ENCODE measurements around the gene PNLIPRP2.

Gene PNLIPRP2

GRCh38 chr10:116620423-116621400 is at the start of gene PNLIPRP2:
TSS of gene PNLIPRP2 (plus strand) at chr10:116620953.
- TF ChIP-seq EZH2phosphoT487 (IDR thresholded peaks at IDR 0.05; ENCODE audit: low read length) (no peak), CTCF (IDR thresholded peaks at IDR 0.05; ENCODE audit: low read length) (no peak), EZH2 (optimal IDR thresholded peaks at IDR 0.05; ENCODE audit: low read depth, low read length) (no peak)

DNA sequence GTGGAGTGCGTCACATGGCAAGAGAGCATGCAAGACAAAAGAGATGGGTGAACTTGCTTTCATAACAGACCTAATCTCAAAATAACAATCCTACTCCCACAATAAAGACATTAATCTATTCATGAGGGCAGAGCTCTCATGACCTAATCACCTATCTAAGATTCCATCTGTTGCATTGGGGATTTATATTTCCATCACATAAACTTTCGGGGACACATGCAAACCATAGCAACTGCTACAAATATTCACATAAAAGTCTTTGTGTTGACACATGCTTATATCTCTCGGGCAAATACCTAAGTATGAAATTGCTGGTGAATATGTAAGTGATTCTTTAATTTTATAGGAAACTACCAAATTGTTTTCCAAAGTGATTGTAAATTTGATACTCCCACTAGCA is 46.0 kb upstream of the PNLIPRP2 start:
- Histone ChIP-seq H3K4me2 (ENCODE audit: low read depth, low read length) (no peak overlapping the region), H3K9ac (ENCODE audit: low read length) (no peak overlapping the region), H3K79me2 (ENCODE audit: low read length) (no peaks in the 10 kb centered on the region), H3K36me3 (replicated peaks; ENCODE audit: insufficient read depth, low read length) (no peaks in the 10 kb centered on the region), H3F3A (ENCODE audit: insufficient read depth, low read length) (no peaks in the 10 kb centered on the region), H2AFZ (ENCODE audit: low read length) (no peak overlapping the region), H3K9me3 (replicated peaks; ENCODE audit: insufficient read depth, low read length) (no peaks in the 10 kb centered on the region), H3K27ac (ENCODE audit: low read length) (no peak overlapping the region), H3K4me1 (ENCODE audit: low read length) (no peaks in the 10 kb centered on the region), H3K9me2 (replicated peaks; ENCODE audit: insufficient read depth, low read length) (no peaks in the 10 kb centered on the region), H3K4me3 (ENCODE audit: low read length) (no peak overlapping the region), H4K20me1 (ENCODE audit: insufficient read depth, low read length) (no peaks in the 10 kb centered on the region), H3K27me3 (replicated peaks; ENCODE audit: insufficient read depth, low read length) (no peaks in the 10 kb centered on the region)
- DNase-seq, result no peak
- TF ChIP-seq CTCF (IDR thresholded peaks at IDR 0.05; ENCODE audit: low read length), result no peak
- TF ChIP-seq EZH2phosphoT487 (IDR thresholded peaks at IDR 0.05; ENCODE audit: low read length), result no peak
- no peak for TF ChIP-seq EZH2 (optimal IDR thresholded peaks at IDR 0.05; ENCODE audit: low read depth, low read length)

More at GRCh38 chr10:116620423-116621400, at the start of gene PNLIPRP2:
- H2AFZ ChIP-seq (ENCODE audit: low read length), result no peak within 1 kb of the TSS
- H3K79me2 ChIP-seq (ENCODE audit: low read length), result no peaks in the 10 kb centered on the region
- no peak within 1 kb of the TSS for H3K9ac ChIP-seq (ENCODE audit: low read length)
- H3K9me3 ChIP-seq (replicated peaks; ENCODE audit: insufficient read depth, low read length), result no peaks in the 10 kb centered on the region
- H3K27me3 ChIP-seq (replicated peaks; ENCODE audit: insufficient read depth, low read length), result no peaks in the 10 kb centered on the region
- no peaks in the 10 kb centered on the region for H3K36me3 ChIP-seq (replicated peaks; ENCODE audit: insufficient read depth, low read length)
- H3K4me2 ChIP-seq (ENCODE audit: low read depth, low read length), result no peak within 1 kb of the TSS
- H4K20me1 ChIP-seq (ENCODE audit: insufficient read depth, low read length), result no peaks in the 10 kb centered on the region
- no peak for DNase-seq
- H3K4me1 ChIP-seq (ENCODE audit: low read length), result no peaks in the 10 kb centered on the region
- no peaks in the 10 kb centered on the region for H3F3A ChIP-seq (ENCODE audit: insufficient read depth, low read length)
- no peak within 1 kb of the TSS for H3K27ac ChIP-seq (ENCODE audit: low read length)
- no peaks in the 10 kb centered on the region for H3K9me2 ChIP-seq (replicated peaks; ENCODE audit: insufficient read depth, low read length)
- no peak within 1 kb of the TSS for H3K4me3 ChIP-seq (ENCODE audit: low read length)

- H3K9me3 ChIP-seq (replicated peaks; ENCODE audit: insufficient read depth, low read length), result no peaks in the 10 kb centered on the region
- H3K4me2 ChIP-seq (ENCODE audit: low read depth, low read length), result no peak overlapping the region
- H3K79me2 ChIP-seq (ENCODE audit: low read length), result no peaks in the 10 kb centered on the region
- H3F3A ChIP-seq (ENCODE audit: insufficient read depth, low read length), result no peaks in the 10 kb centered on the region
- H3K4me1 ChIP-seq (ENCODE audit: low read length), result no peaks in the 10 kb centered on the region
- no peak for TF ChIP-seq EZH2phosphoT487 (IDR thresholded peaks at IDR 0.05; ENCODE audit: low read length)
- TF ChIP-seq EZH2 (optimal IDR thresholded peaks at IDR 0.05; ENCODE audit: low read depth, low read length), result no peak
- TF ChIP-seq CTCF (IDR thresholded peaks at IDR 0.05; ENCODE audit: low read length), result no peak
- H2AFZ ChIP-seq (ENCODE audit: low read length), result no peak overlapping the region
- no peaks in the 10 kb centered on the region for H4K20me1 ChIP-seq (ENCODE audit: insufficient read depth, low read length)
- DNase-seq, result no peak
- no peaks in the 10 kb centered on the region for H3K36me3 ChIP-seq (replicated peaks; ENCODE audit: insufficient read depth, low read length)
- no peak overlapping the region for H3K4me3 ChIP-seq (ENCODE audit: low read length)
- no peaks in the 10 kb centered on the region for H3K27me3 ChIP-seq (replicated peaks; ENCODE audit: insufficient read depth, low read length)
- H3K27ac ChIP-seq (ENCODE audit: low read length), result no peak overlapping the region
- H3K9me2 ChIP-seq (replicated peaks; ENCODE audit: insufficient read depth, low read length), result no peaks in the 10 kb centered on the region
- H3K9ac ChIP-seq (ENCODE audit: low read length), result no peak overlapping the region
These were observed 32.7 kb upstream of the PNLIPRP2 start for GRCh38 chr10:116587878-116588591.
